ENCODE measurements around the gene CYP24A1.

- TF ChIP-seq GABPA (IDR thresholded peaks at IDR 0.05; ENCODE audit: low read depth) (no peak), TCF12 (IDR thresholded peaks at IDR 0.05) (no peak), CTCF (IDR thresholded peaks at IDR 0.05) (no peak), JUND (IDR thresholded peaks at IDR 0.05) (no peak), REST (IDR thresholded peaks at IDR 0.05; ENCODE audit: low read depth, low read length) (no peak), POLR2AphosphoS5 (IDR thresholded peaks at IDR 0.05; ENCODE audit: low read depth, low read length) (no peak), RAD21 (IDR thresholded peaks at IDR 0.05; ENCODE audit: low read length) (no peak), SMC3 (IDR thresholded peaks at IDR 0.05; ENCODE audit: low read depth, low read length) (no peak), TAF1 (IDR thresholded peaks at IDR 0.05; ENCODE audit: borderline replicate concordance, low read depth, low read length) (no peak)
- TF ChIP-seq, protein P1, sequence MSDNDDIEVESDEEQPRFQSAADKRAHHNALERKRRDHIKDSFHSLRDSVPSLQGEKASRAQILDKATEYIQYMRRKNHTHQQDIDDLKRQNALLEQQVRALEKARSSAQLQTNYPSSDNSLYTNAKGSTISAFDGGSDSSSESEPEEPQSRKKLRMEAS (IDR thresholded peaks at IDR 0.05; ENCODE audit: low read depth): no peak
- TF ChIP-seq, protein P2, sequence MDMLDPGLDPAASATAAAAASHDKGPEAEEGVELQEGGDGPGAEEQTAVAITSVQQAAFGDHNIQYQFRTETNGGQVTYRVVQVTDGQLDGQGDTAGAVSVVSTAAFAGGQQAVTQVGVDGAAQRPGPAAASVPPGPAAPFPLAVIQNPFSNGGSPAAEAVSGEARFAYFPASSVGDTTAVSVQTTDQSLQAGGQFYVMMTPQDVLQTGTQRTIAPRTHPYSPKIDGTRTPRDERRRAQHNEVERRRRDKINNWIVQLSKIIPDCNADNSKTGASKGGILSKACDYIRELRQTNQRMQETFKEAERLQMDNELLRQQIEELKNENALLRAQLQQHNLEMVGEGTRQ (IDR thresholded peaks at IDR 0.05; ENCODE audit: borderline replicate concordance, low read depth, low read length): no peak
Observed at GRCh38 chr20:54144847-54145414, 28.9 kb downstream of the CYP24A1 start.

Measured in SK-N-SH (cell line).